Measurements from ENCODE around the gene PADI6. TPM values are rescaled to one million over a fixed set of nuclear protein-coding genes. Genes with fewer than 3 reads are reported as not detected.
A peak's percentile ranks its signal among the peaks of the same experiment; 100 is the strongest.

The PADI6 gene
- total RNA-seq, 1 donor from 2014 or later: not detected

DNA sequence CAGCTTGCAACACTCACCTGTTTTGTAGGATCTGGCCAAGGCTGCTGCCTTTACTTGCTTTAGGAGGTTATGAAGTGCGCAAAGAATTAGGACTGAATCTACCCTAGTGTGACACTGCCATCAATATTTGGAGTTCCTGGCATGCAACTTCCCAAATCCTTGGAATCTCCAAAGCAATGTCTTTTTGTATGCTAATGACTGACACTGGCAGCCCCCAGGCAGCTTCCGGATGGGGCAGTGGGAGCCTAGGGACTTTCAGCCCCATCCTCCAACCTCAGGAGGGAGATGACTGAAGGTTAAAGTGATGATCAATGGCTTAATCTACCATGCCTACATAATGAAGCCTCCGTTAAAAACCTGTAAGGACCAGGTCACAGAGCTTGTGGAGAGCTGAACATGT, 62.0 kb downstream of the PADI6 start:
- DNase-seq (ENCODE audit: low spot score): no peak

- DNase-seq (ENCODE audit: low spot score): no peak
These were observed 62.6 kb downstream of the PADI6 start for GRCh38 chr1:17434601-17435000.

DNA sequence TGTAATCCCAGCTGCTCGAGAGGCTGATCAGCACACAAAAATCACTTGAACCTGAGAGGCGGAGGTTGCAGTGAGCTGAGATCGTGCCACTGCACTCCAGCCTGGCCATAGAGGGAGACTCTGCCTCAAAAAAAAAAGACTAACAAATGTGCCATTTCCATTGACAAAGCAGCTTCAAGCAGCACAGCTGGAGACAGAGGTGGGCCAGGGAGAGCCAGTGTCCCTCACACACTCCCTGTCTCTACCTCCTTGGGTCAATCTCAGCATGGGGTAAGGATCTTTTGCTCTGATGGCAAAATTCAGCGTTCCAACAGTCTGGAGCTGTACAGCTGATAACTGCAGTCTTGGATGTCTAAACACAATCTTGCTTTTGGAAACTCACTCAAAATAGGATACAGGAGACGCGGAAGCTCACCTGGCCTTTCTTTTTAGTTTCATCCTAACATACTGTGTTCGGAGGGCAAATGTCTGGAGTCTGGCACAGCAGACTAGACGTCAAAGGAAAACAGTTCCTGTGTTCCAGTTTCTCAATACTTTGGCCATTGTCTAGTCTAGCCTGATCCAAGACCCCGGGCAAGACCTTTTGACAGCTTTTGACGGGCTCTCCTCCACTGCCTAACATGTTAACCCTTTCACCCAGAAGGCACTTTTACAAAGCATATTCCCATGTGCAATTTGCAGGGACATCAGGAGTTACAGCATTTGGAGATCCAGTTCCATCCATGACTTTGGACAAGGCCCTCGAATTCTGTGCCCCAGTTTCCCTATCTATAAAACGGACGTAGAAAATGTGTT, 64.6 kb downstream of the PADI6 start:
- no peak for DNase-seq (ENCODE audit: low spot score)

DNA sequence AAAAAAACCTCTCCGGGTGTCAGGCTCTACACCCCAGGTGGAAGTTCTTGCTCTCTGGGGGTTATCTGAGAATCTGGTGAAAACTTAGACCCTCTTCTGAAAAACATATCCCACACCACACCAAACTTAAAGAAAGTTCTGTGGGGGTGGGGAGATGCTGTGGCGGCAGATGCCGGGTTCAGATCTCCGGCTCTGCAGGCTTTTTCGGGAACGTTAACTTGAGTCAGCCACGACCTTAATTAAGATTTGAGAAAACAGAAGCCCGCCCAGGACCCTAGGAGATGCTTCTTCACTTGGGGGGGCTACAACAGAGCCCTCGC, 65.2 kb downstream of the PADI6 start:
- DNase-seq (ENCODE audit: low spot score): no peak

GRCh38 chr1:17437580-17438317, 65.8 kb downstream of the PADI6 start:
- DNase-seq (ENCODE audit: low spot score): no peak

DNA sequence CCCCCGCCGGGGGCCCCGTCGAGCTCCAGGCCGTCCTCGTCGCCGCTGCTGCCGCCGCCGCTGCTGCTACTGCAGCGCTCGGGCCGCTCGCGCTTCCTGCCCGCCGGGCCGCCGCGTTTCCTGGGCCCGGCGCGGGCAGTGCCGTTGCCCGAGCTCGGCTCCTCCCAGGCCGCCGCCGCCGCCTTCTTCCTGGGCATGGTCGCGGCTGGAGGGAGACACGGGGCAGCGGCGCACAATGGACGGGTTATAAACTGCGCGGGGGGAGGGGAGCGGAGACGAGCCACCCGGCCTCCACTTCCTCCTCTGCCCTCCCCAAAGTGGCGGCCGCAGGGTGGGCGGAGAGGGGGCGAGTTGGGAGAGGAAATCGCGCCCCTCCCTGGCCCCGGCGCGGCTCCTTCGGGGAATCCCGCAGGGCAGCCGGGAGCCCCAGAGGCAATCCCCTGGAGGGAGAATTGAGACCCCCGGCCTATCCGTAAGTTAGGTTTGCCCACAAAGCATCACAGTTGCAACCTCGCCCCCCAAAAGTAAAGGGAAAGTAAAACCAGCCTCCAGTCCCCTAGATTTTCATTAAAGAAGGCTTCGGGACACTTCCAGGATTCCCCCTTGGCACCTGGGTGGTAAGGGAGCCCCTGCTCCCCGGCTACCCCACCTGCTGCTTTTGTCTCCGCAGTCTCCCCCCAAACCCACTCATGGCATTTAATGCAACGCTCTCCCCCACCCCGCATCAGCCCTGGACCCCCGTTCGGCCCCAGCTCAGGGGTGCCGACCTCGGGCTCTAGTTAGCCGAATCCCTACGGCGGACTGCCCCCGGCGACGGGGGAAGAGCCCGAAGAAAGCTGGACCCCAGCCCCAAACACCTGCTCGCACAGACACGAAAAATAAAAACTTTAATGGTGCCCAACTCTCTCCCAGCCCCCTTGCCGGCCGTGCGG, 66.6 kb downstream of the PADI6 start:
- DNase-seq (ENCODE audit: low spot score): peak; percentile 69

- DNase-seq (ENCODE audit: low spot score): peak; percentile 53
These were observed 67.5 kb downstream of the PADI6 start, which contains the start of gene RCC2 for GRCh38 chr1:17439250-17440073. Gene RCC2, minus strand, starts transcription at chr1:17439677. Its CDS starts 1,163 bp downstream, at chr1:17438514.

- no peak for DNase-seq (ENCODE audit: low spot score)
These were observed 68.3 kb downstream of the PADI6 start for GRCh38 chr1:17440074-17440826.

DNA sequence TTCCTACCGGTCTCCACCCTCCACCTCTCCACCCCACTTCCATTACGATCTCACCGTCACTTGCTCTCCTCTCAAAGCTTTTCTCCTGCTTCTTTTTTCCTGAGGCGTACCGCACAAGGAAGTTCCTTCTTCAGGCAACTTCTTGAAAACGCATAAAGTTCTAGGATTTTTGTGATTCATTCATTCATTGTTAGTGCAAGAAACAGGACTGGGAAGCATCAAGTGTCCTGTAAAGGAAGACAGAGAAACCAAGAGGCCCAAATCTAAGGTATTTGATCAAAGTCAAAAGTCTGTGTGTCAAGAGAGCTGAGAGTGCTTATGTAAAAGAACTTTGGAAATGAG, 68.8 kb downstream of the PADI6 start:
- no peak for DNase-seq (ENCODE audit: low spot score)

DNA sequence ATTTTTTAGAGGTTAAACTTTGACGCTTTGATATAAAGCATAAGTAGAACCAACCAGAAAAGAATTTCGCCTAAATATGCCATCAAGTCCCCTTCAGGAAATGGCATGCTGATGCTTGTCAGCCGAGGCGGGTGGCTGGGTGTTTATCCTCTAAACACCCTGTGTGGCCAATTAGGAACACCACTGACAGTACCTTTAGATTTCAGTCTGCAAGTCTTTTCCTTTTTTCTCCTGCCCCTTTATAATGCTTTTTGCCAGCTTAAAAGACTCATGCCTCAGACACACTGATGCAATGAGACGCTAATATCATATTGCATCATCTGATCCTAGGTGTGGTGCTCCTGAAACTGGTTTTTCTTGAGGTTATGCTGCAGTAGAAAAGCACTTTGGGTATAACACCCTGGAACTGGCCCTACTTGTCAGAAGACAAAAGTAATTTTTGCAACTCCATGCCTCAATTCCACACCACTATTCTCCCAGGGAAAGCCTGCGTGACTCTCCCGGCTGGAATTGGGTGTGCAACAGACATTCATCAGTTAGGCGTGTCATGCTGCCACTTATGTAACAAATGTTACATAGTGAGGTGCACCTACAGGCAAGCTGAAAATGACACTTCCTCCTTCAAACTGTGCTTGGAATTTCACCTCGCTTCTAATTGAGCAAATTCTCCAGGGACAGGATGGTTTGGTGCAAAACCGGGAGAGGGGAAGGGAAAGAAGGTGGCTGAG, 69.4 kb downstream of the PADI6 start:
- peak; percentile 17 for DNase-seq (ENCODE audit: low spot score)

DNA sequence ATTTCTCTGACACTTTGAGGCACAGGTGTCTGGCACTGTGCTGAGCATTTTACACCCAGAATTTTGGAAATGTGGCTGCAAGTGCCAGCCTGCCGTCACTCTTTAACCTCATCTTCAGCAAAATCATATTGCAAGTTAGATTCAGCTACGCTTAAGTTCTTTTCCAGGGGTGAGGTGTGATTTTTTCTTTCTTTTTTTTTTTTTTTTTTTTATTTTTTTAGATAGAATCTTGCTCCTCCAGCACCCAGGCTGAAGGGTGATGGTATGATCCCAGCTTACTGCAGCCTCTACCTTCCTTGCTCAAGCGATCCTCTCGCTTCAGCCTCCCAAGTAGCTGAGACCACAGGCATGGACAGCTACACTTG, 70.0 kb downstream of the PADI6 start:
- DNase-seq (ENCODE audit: low spot score): no peak

- DNase-seq (ENCODE audit: low spot score): no peak
These were observed 70.8 kb downstream of the PADI6 start for GRCh38 chr1:17442841-17443240.

DNA sequence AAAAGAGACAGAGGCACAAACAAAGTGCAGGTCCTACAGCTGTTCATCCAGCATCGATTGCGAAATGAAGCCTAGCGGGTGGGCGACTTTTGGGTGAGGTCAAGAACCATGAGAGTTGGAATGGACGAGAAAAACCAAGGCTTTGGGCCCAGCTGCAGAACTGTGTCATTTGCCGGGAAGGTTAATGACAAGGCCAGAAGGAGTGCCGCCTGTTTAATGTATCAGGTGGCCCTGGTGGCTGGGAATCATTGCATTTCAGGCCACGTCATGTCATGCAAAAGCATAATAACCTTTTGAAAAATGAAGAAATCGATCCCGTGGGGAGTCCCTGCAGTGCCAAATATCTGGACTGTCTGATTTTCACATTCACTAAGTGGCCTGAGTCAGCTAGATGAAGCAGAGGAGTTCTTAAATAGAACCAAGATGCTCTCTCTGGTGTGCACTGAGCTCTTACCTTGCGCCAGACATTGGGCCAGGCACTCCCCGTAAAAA, 75.6 kb downstream of the PADI6 start:
- DNase-seq (ENCODE audit: low spot score): no peak

Other genes with a start within 250 kb of the PADI6 start
- not detected for gene PADI1, start 167.1 kb upstream of the PADI6 start, total RNA-seq
- gene PADI3, start 123.1 kb upstream of the PADI6 start, total RNA-seq: 0.72 TPM
- 0.78 TPM for gene PADI4, start 64.0 kb upstream of the PADI6 start, total RNA-seq
- 67.6 TPM for gene RCC2, start 67.5 kb downstream of the PADI6 start, total RNA-seq
- gene ARHGEF10L, start 167.5 kb downstream of the PADI6 start, total RNA-seq: 53.0 TPM